GM21515 (cell line): ENCODE results near the gene POLR3GL.
"Not testable (repeated sequence)": the region's sequence is repeated elsewhere in the genome, so short reads cannot be mapped to it uniquely, and the experiment has no call there.

Source experiments
- ATAC-seq: cut with Tn5 transposase; IDR thresholded peaks from one replicate; pipeline ENCODE4 v1.9.1; 2021; ENCODE audit not compliant: unreplicated experiment

POLR3GL gene

GRCh38 chr1:145964328-145965118, at the start of gene POLR3GL, which contains the start of gene ANKRD34A:
TSS of gene POLR3GL (plus strand) at chr1:145964690. CDS start at chr1:145974866, 10,176 bp downstream.
TSS of gene ANKRD34A (minus strand) at chr1:145964575. CDS start at chr1:145961759, 2,816 bp downstream.
- ATAC-seq, result peak; percentile 85

GRCh38 chr1:145916745-145917144, 47.7 kb upstream of the POLR3GL start:
- ATAC-seq, result no peak

- ATAC-seq, result no peak
Observed at GRCh38 chr1:145917595-145917994, 46.9 kb upstream of the POLR3GL start.

- ATAC-seq, result peak; percentile 71
Observed at GRCh38 chr1:145918144-145918991, 46.1 kb upstream of the POLR3GL start, which contains the start of gene PEX11B. TSS of gene PEX11B (minus strand) at chr1:145918717. CDS start at chr1:145918688, 29 bp downstream.

- peak; percentile 80 for ATAC-seq
Observed at GRCh38 chr1:145918992-145919939, 45.2 kb upstream of the POLR3GL start.

GRCh38 chr1:145920297-145920696, 44.2 kb upstream of the POLR3GL start:
- not testable (repeated sequence) for ATAC-seq

GRCh38 chr1:145922266-145922665, 42.2 kb upstream of the POLR3GL start:
- ATAC-seq, result no peak

- ATAC-seq, result peak; percentile 5
Observed at GRCh38 chr1:145926686-145927062, 37.8 kb upstream of the POLR3GL start.

- peak; percentile 87 for ATAC-seq
Observed at GRCh38 chr1:145927063-145927886, 37.2 kb upstream of the POLR3GL start, which contains the start of gene RBM8A. TSS of gene RBM8A (minus strand) at chr1:145927484. CDS start at chr1:145927426, 58 bp downstream.

- ATAC-seq, result no peak
Observed at GRCh38 chr1:145927916-145928643, 36.4 kb upstream of the POLR3GL start.

GRCh38 chr1:145932522-145933009, 31.9 kb upstream of the POLR3GL start:
- ATAC-seq, result not testable (repeated sequence)

- ATAC-seq, result no peak
Observed at GRCh38 chr1:145935708-145936107, 28.8 kb upstream of the POLR3GL start.

GRCh38 chr1:145936247-145936646, 28.2 kb upstream of the POLR3GL start:
- ATAC-seq, result no peak

- ATAC-seq, result no peak
Observed at GRCh38 chr1:145937436-145937835, 27.1 kb upstream of the POLR3GL start.

- no peak for ATAC-seq
Observed at GRCh38 chr1:145942405-145942804, 22.1 kb upstream of the POLR3GL start.

GRCh38 chr1:145942871-145943270, 21.6 kb upstream of the POLR3GL start:
- ATAC-seq, result no peak

GRCh38 chr1:145944532-145944931, 20.0 kb upstream of the POLR3GL start:
- no peak for ATAC-seq

GRCh38 chr1:145946477-145946986, 18.0 kb upstream of the POLR3GL start:
- no peak for ATAC-seq
